K562 (cell line): ENCODE data around the gene WDR64. TPM values are rescaled to one million over a fixed set of nuclear protein-coding genes. Genes with fewer than 3 reads are reported as not detected.

Source experiments
- ATAC-seq: fragments of 200-7000 bp; cut with Tn5 transposase; 3 replicates; pipeline ENCODE4 v1.9.1; 2020; ENCODE audit warnings: moderate library complexity
- BruUV-seq: library from RNA; stranded (reverse); fragments of 400-500 nt; replicated peaks from 2 replicates; lab custom pipeline; 2021; lab: Mats Ljungman, UMichigan
- CTCF ChIA-PET: fragments of 300-600 bp; formaldehyde crosslinking; extraction: SDS; loops from one replicate; lab custom pipeline; 2021; ENCODE audit warnings: low intra/inter-chr PET ratio; lab: Yijun Ruan, JAX
- POLR2A ChIA-PET: fragments of 300-600, 350-650 bp; sonication (Branson Sonifier 250); formaldehyde crosslinking; extraction: SDS; loops from one replicate; lab custom pipeline; 2021; ENCODE audit warnings: antibody characterized with exemption, inconsistent platforms; lab: Yijun Ruan, JAX
- DNase-seq, 4 experiments: peaks; one replicate each; pipeline versions ENCODE4 v3.0.0 to v3.0.0-alpha.2; 2011 to 2018; ENCODE audit warnings: low spot score in 3 of 4, mixed read lengths in 3 of 4; ENCODE audit errors: extremely low read depth in 1 of 4
- FAIRE-seq: peaks from 2 replicates; lab custom pipeline; 2011; peaks lifted over from hg19 to GRCh38; lab: Jason Lieb, UNC
- H2AFZ ChIP-seq: 2 replicates; pipeline ENCODE4 v1.6.0; 2011; ENCODE audit warnings: low read depth, low read length, control low read depth, inconsistent platforms
- H3K27ac ChIP-seq: fragments of 200-600 bp; 3 replicates; pipeline ENCODE4 v1.8.0; 2011; ENCODE audit warnings: low read depth, mild to moderate bottlenecking, control low read depth, inconsistent platforms, low read length, moderate library complexity, mixed read lengths; ENCODE audit errors: extremely low read depth
- H3K27me3 ChIP-seq, 2 experiments: fragments of 300-600 bp in 1 of 2; 2 replicates in 1 of 2; 3 replicates in 1 of 2; pipeline versions ENCODE4 v1.6.0 to v1.8.0; 2011; ENCODE audit warnings: inconsistent platforms in 2 of 2, low read length in 2 of 2, mild to moderate bottlenecking in 1 of 2, mixed read lengths in 1 of 2, moderate library complexity in 1 of 2; ENCODE audit not compliant: control insufficient read depth in 2 of 2, insufficient read depth in 2 of 2
- H3K36me3 ChIP-seq: fragments of 300-600 bp; 3 replicates; pipeline ENCODE4 v1.8.0; 2011; ENCODE audit warnings: mild to moderate bottlenecking, low read length, inconsistent platforms; ENCODE audit not compliant: control insufficient read depth, insufficient read depth
- H3K4me1 ChIP-seq, 2 experiments: fragments of 200-600 bp in 1 of 2; replicated peaks in 1 of 2; 2 replicates in 1 of 2; 3 replicates in 1 of 2; pipeline versions ENCODE4 v1.5.1 to v1.8.0; 2011; ENCODE audit warnings: inconsistent platforms in 2 of 2, low read length in 2 of 2, mild to moderate bottlenecking in 1 of 2, mixed read lengths in 1 of 2, moderate library complexity in 1 of 2; ENCODE audit not compliant: control insufficient read depth in 2 of 2, insufficient read depth in 2 of 2
- H3K4me2 ChIP-seq: 2 replicates; pipeline ENCODE4 v1.6.1; 2011; ENCODE audit warnings: low read length, control low read depth, inconsistent platforms, mixed read lengths; ENCODE audit not compliant: insufficient read depth
- H3K4me3 ChIP-seq: fragments of 200-600 bp; sonication (generic), shearing (Covaris generic); 2 replicates; pipeline ENCODE4 v1.5.1; 2016; ENCODE audit warnings: control low read depth, inconsistent platforms
- H3K79me2 ChIP-seq: fragments of 200-600 bp; 3 replicates; pipeline ENCODE4 v1.8.0; 2011; ENCODE audit warnings: low read length, inconsistent platforms; ENCODE audit not compliant: control insufficient read depth, insufficient read depth
- H3K9ac ChIP-seq, 2 experiments: 2 replicates each; pipeline versions ENCODE4 v1.6.0 to v1.6.1; 2011; ENCODE audit warnings: low read depth in 2 of 2, low read length in 2 of 2, control low read depth in 1 of 2, inconsistent platforms in 1 of 2, mild to moderate bottlenecking in 1 of 2, mixed read lengths in 1 of 2; ENCODE audit not compliant: insufficient read depth in 1 of 2
- H3K9me1 ChIP-seq: one replicate; pipeline ENCODE4 v1.6.0; 2011; ENCODE audit warnings: inconsistent platforms, mild to moderate bottlenecking, low read length, moderate library complexity; ENCODE audit not compliant: control insufficient read depth, insufficient read depth
- H3K9me3 ChIP-seq: replicated peaks from 2 replicates; pipeline ENCODE4 v1.5.1; 2011; ENCODE audit warnings: low read depth, low read length, inconsistent platforms; ENCODE audit not compliant: control insufficient read depth, insufficient read depth
- H4K20me1 ChIP-seq: replicated peaks from 2 replicates; pipeline ENCODE4 v1.6.1; 2011; ENCODE audit warnings: low read length, inconsistent platforms, mixed read lengths; ENCODE audit not compliant: control insufficient read depth, insufficient read depth
- ADNP ChIP-seq: fragments of 200-800 bp; sonication (Bioruptor generic); IDR thresholded peaks from 2 replicates; pipeline ENCODE4 v1.6.1; 2016; ENCODE audit warnings: missing genetic modification characterization, missing compliant biosample characterization
- BHLHE40 ChIP-seq: IDR thresholded peaks from 2 replicates; pipeline ENCODE4 v1.6.1; 2011; ENCODE audit warnings: low read length, improper control_type of control experiment
- C11orf30 ChIP-seq: fragments of 450-650 bp; IDR thresholded peaks from 2 replicates; pipeline ENCODE4 v1.6.1; 2016; ENCODE audit warnings: low read depth, mild to moderate bottlenecking
- HNRNPL ChIP-seq: fragments of 200-400 bp; formaldehyde crosslinking; IDR thresholded peaks from 2 replicates; pipeline ENCODE4 v1.6.1; 2017; ENCODE audit warnings: low read depth, mild to moderate bottlenecking, low read length
- HOMEZ ChIP-seq: fragments of 250-450 bp; sonication (Bioruptor Pico); IDR thresholded peaks from 2 replicates; pipeline ENCODE4 v1.4.0; 2020; ENCODE audit warnings: mild to moderate bottlenecking, moderate library complexity
- MAFF ChIP-seq: IDR thresholded peaks from 2 replicates; pipeline ENCODE4 v1.6.1; 2012; ENCODE audit warnings: low read length, improper control_type of control experiment
- MAFG ChIP-seq: fragments of 450-650 bp; conservative IDR thresholded peaks from 2 replicates; pipeline ENCODE4 v1.6.1; 2016; ENCODE audit warnings: missing genetic modification characterization, missing compliant biosample characterization
- MAFK ChIP-seq: IDR thresholded peaks from 2 replicates; pipeline ENCODE4 v1.6.1; 2011; ENCODE audit warnings: low read length, improper control_type of control experiment
- PPARD ChIP-seq: fragments of 250-450 bp; sonication (Bioruptor Pico); IDR thresholded peaks from 2 replicates; pipeline ENCODE4 v1.8.0; 2022; ENCODE audit warnings: inconsistent platforms, mild to moderate bottlenecking, moderate library complexity
- RCOR1 ChIP-seq, 2 experiments: IDR thresholded peaks; 2 replicates each; pipeline ENCODE4 v1.6.1; 2012; ENCODE audit warnings: low read depth in 2 of 2, low read length in 2 of 2, borderline replicate concordance in 1 of 2, improper control_type of control experiment in 1 of 2
- THRA ChIP-seq: fragments of 450-650 bp; IDR thresholded peaks from 2 replicates; pipeline ENCODE4 v1.6.1; 2017; ENCODE audit warnings: mild to moderate bottlenecking, moderate library complexity
- ZNF316 ChIP-seq: fragments of 450-650 bp; IDR thresholded peaks from 2 replicates; pipeline ENCODE4 v1.6.1; 2016
- ZNF655 ChIP-seq: fragments of 250-450 bp; sonication (Bioruptor Pico); IDR thresholded peaks from 2 replicates; pipeline ENCODE4 v1.5.0; 2021
- WGBS: fragments of 100-300 bp; shearing (Covaris generic); methylation state at CpG from one replicate; pipeline ENCODE4 v1.1.6; 2016; ENCODE audit warnings: low coverage, mixed read lengths; ENCODE audit not compliant: insufficient coverage; ENCODE audit errors: missing lambda C conversion rate; 5-methylcytosine and 5-hydroxymethylcytosine counted together
- in situ Hi-C: fragments of 300-500 bp; cut with MboI; formaldehyde crosslinking; loops from 4 replicates; pipeline ENCODE4 v1.15.0; 2018; ENCODE audit warnings: inconsistent platforms, mixed read lengths
- intact Hi-C: fragments of 100-400 bp; cut with micrococcal nuclease; formaldehyde crosslinking; loops from 2 replicates; pipeline ENCODE4 v1.14.2; 2022
- polyA plus RNA-seq, 8 experiments: library from polyadenylated mRNA; depleted of rRNA in 4 of 8; stranded (reverse) in 5 of 8; unstranded in 3 of 8; fragments of >200 nt; fragmentation: Nextera tagmentation in 2 of 8; fragmentation: Illumina TruSeq in 1 of 8; extraction: Ambion mirVana in 2 of 8; extraction: Trizol in 1 of 8; gene quantifications; 2 replicates each; pipeline versions ENCODE4 v1.2.1 to v1.2.3, GENCODE V29; 2011 to 2014; ENCODE audit warnings: inconsistent platforms in 1 of 8, missing spikeins in 1 of 8
- total RNA-seq, 7 experiments: library from RNA; depleted of rRNA in 6 of 7; stranded (reverse); fragments of >200 nt in 6 of 7; fragmentation: Illumina TruSeq in 2 of 7; extraction: Trizol in 2 of 7; gene quantifications; 2 replicates each; pipeline versions ENCODE4 v1.2.1 to v1.2.3, GENCODE V29; 2011 to 2021; ENCODE audit warnings: low replicate concordance in 1 of 7

The WDR64 gene
- total and polyA plus RNA-seq, 9 of the 15 experiments (the other 6 are each of a cell fraction or from before 2014, with no cell fraction given), result 0.06 to 0.29 (median 0.19) TPM; not detected in 5

DNA sequence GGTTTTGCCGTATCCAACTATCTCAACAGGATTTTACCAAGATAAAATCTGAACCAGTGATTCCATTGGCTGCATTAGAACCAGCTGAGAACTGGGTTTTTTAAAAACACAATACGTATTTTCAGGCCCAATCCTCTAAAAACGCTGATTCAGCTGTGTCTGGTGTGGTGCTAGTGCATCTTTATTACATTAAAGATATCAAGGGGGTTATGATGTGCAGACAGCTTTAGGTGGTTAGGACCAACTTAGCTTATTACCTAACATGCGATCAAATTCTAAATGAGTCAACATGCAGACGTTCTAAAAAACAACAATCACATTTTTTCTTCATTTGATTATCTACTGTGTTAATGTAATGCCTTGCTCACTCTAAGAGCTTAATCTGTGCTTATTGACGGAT, 163.9 kb downstream of the WDR64 start:
- Histone ChIP-seq H3K9ac (no peak overlapping the region), H3K4me2 (no peak overlapping the region), H3K9me1 (no peaks in the 10 kb centered on the region), H3K79me2 (no peaks in the 10 kb centered on the region), H3K4me3 (no peak overlapping the region), H4K20me1 (no peaks in the 10 kb centered on the region), H3K27me3 (no peaks in the 10 kb centered on the region), H3K9me3 (no peaks in the 10 kb centered on the region), H3K36me3 (no peaks in the 10 kb centered on the region), H3K27ac (no peak overlapping the region), H2AFZ (no peak overlapping the region), H3K4me1 (peaks cover 4 to 18% of the 10 kb centered on the region in 2 experiments; a peak in 4 of 5 replicates)
- POLR2A ChIA-PET, result interaction anchor here (0.6 to 0.8 kb wide), 2 partner anchors 31 to 317 kb away, joined by 3 to 4 read pairs; partner anchors contain the start of gene EXO1
- FAIRE-seq (no peak), DNase-seq (no peak), ATAC-seq (no peak)
- no TSS peak for BruUV-seq
- in situ Hi-C loops, result no loop called here
- intact Hi-C loops, result no loop called here
- CTCF ChIA-PET, result no interaction called here
- TF ChIP-seq MAFK, result peak; percentile 69
- TF ChIP-seq MAFG (tag), result peak; percentile 77
- TF ChIP-seq MAFF, result peak; percentile 82
- peak; percentile 91 for TF ChIP-seq ZNF316
- TF ChIP-seq C11orf30, result peak; percentile 81
- TF ChIP-seq HNRNPL, result no peak
- 60% methylated on average over 6 of the region's 6 CpGs for WGBS

- H3K27me3 ChIP-seq, result no peaks in the 10 kb centered on the region
- peaks cover 4 to 14% of the 10 kb centered on the region in 2 experiments; a peak in 4 of 5 replicates for H3K4me1 ChIP-seq
- intact Hi-C loops (no loop called here), in situ Hi-C loops (no loop called here)
- H3K36me3 ChIP-seq, result no peaks in the 10 kb centered on the region
- ChIA-PET CTCF (no interaction called here), POLR2A (no interaction called here)
- no peaks in the 10 kb centered on the region for H3K9me3 ChIP-seq
- ATAC-seq (no peak), DNase-seq (no peak), FAIRE-seq (no peak)
- no peaks in the 10 kb centered on the region for H4K20me1 ChIP-seq
- H3K9me1 ChIP-seq, result no peaks in the 10 kb centered on the region
- no peak overlapping the region for H2AFZ ChIP-seq
- no peak overlapping the region for H3K4me2 ChIP-seq
- H3K79me2 ChIP-seq, result no peaks in the 10 kb centered on the region
- BruUV-seq, result no TSS peak
- WGBS, result 47% methylated on average over 1 of the region's 1 CpG
- no peak overlapping the region for H3K27ac ChIP-seq
- no peak overlapping the region for H3K4me3 ChIP-seq
- H3K9ac ChIP-seq, result no peak overlapping the region
- TF ChIP-seq THRA (no peak), BHLHE40 (no peak), RCOR1 (IDR thresholded peaks at IDR 0.05; ENCODE audit: borderline replicate concordance in 1 of 2, low read depth in 2 of 2, low read length in 2 of 2) (no peak), PPARD (no peak), HOMEZ (CRISPR knock-in tag) (no peak), ZNF655 (CRISPR knock-in tag) (no peak), ADNP (tag) (no peak)
These were observed 165.3 kb downstream of the WDR64 start for GRCh38 chr1:241817331-241817792.
